HEK293 (cell line): ENCODE measurements around the gene MYRIP.

Source experiments
- CTCF ChIA-PET: fragments of 350-600 bp; formaldehyde crosslinking; extraction: SDS; loops from one replicate; lab custom pipeline; 2021; ENCODE audit warnings: antibody characterized with exemption; lab: Yijun Ruan, JAX
- POLR2A ChIA-PET: fragments of 300-600 bp; formaldehyde crosslinking; extraction: SDS; loops from one replicate; lab custom pipeline; 2020; ENCODE audit warnings: antibody characterized with exemption, inconsistent platforms; lab: Yijun Ruan, JAX
- H3K27ac ChIP-seq: fragments of 200-500 bp; sonication (Bioruptor generic); 2 replicates; pipeline ENCODE4 v1.5.1; 2014; ENCODE audit warnings: low read depth, low read length, control low read depth, inconsistent platforms; ENCODE audit errors: extremely low read depth
- H3K36me3 ChIP-seq, 2 experiments: fragments of 200-500 bp in 1 of 2; sonication (Bioruptor generic) in 1 of 2; 1 replicate in 1 of 2; 2 replicates in 1 of 2; pipeline ENCODE4 v1.5.1; 2014 to 2017; ENCODE audit warnings: inconsistent platforms in 2 of 2, low read length in 2 of 2; ENCODE audit not compliant: control insufficient read depth in 2 of 2, insufficient read depth in 1 of 2
- H3K4me1 ChIP-seq: fragments of 200-500 bp; sonication (Bioruptor generic); 2 replicates; pipeline ENCODE4 v1.5.1; 2014; ENCODE audit warnings: mild to moderate bottlenecking, low read length, inconsistent platforms; ENCODE audit not compliant: control insufficient read depth, insufficient read depth
- H3K4me3 ChIP-seq: 2 replicates; pipeline ENCODE4 v1.5.1; 2011; ENCODE audit warnings: low read depth, mild to moderate bottlenecking, control low read depth, low read length, moderate library complexity
- H3K9me3 ChIP-seq: fragments of 200-500 bp; sonication (Bioruptor generic); 2 replicates; pipeline ENCODE4 v1.5.1; 2014; ENCODE audit warnings: low read depth, low read length, inconsistent platforms; ENCODE audit not compliant: control insufficient read depth, insufficient read depth
- CTCF ChIP-seq: fragments of 450-650 bp; formaldehyde crosslinking; IDR thresholded peaks from 2 replicates; pipeline ENCODE4 v1.5.1; 2016; ENCODE audit warnings: missing biosample characterization, missing genetic modification characterization
- MYNN ChIP-seq: fragments of 450-650 bp; formaldehyde crosslinking; IDR thresholded peaks from 2 replicates; pipeline ENCODE4 v1.5.1; 2016; ENCODE audit warnings: missing biosample characterization, missing genetic modification characterization, borderline replicate concordance
- PRDM2 ChIP-seq: fragments of 450-650 bp; formaldehyde crosslinking; IDR thresholded peaks from 2 replicates; pipeline ENCODE4 v1.5.1; 2016; ENCODE audit warnings: missing biosample characterization, missing genetic modification characterization, borderline replicate concordance
- SETDB1 ChIP-seq: IDR thresholded peaks from one replicate; pipeline ENCODE4 v1.6.1; 2017; ENCODE audit warnings: mild to moderate bottlenecking, low read length, moderate library complexity, mixed read lengths; ENCODE audit not compliant: insufficient read length
- TRIM28 ChIP-seq: IDR thresholded peaks from 2 replicates; pipeline ENCODE4 v1.6.1; 2011; ENCODE audit warnings: low read length, control low read depth, borderline replicate concordance
- ZFP69B ChIP-seq: fragments of 450-650 bp; formaldehyde crosslinking; IDR thresholded peaks from 2 replicates; pipeline ENCODE4 v1.5.1; 2016; ENCODE audit warnings: missing biosample characterization, missing genetic modification characterization
- ZNF148 ChIP-seq: fragments of 450-650 bp; formaldehyde crosslinking; IDR thresholded peaks from 2 replicates; pipeline ENCODE4 v1.5.0; 2017; ENCODE audit warnings: missing biosample characterization, missing genetic modification characterization, borderline replicate concordance
- ZNF221 ChIP-seq: fragments of 450-650 bp; formaldehyde crosslinking; IDR thresholded peaks from 2 replicates; pipeline ENCODE4 v1.5.1; 2017; ENCODE audit warnings: missing biosample characterization, missing genetic modification characterization, borderline replicate concordance
- ZNF24 ChIP-seq: fragments of 450-650 bp; formaldehyde crosslinking; IDR thresholded peaks from 2 replicates; pipeline ENCODE4 v1.5.1; 2016; ENCODE audit warnings: missing biosample characterization, missing genetic modification characterization
- ZNF26 ChIP-seq: fragments of 450-650 bp; formaldehyde crosslinking; IDR thresholded peaks from 2 replicates; pipeline ENCODE4 v1.5.1; 2016; ENCODE audit warnings: missing biosample characterization, missing genetic modification characterization
- ZNF292 ChIP-seq: fragments of 450-650 bp; formaldehyde crosslinking; IDR thresholded peaks from 2 replicates; pipeline ENCODE4 v1.5.1; 2016; ENCODE audit warnings: low read depth, missing biosample characterization, missing genetic modification characterization, borderline replicate concordance
- ZNF354C ChIP-seq: fragments of 450-650 bp; formaldehyde crosslinking; IDR thresholded peaks from 2 replicates; pipeline ENCODE4 v1.5.1; 2016; ENCODE audit warnings: missing biosample characterization, missing genetic modification characterization, low read depth, borderline replicate concordance
- ZNF426 ChIP-seq: fragments of 450-650 bp; formaldehyde crosslinking; IDR thresholded peaks from 2 replicates; pipeline ENCODE4 v1.5.1; 2017; ENCODE audit warnings: missing biosample characterization, missing genetic modification characterization, mild to moderate bottlenecking, inconsistent platforms, moderate library complexity
- ZNF501 ChIP-seq: fragments of 450-650 bp; formaldehyde crosslinking; IDR thresholded peaks from 2 replicates; pipeline ENCODE4 v1.5.1; 2016; ENCODE audit warnings: missing biosample characterization, missing genetic modification characterization
- ZNF513 ChIP-seq: fragments of 450-650 bp; IDR thresholded peaks from 2 replicates; pipeline ENCODE4 v1.5.1; 2018; ENCODE audit warnings: missing biosample characterization, missing genetic modification characterization
- ZNF521 ChIP-seq: fragments of 450-650 bp; formaldehyde crosslinking; IDR thresholded peaks from 2 replicates; pipeline ENCODE4 v1.5.1; 2017; ENCODE audit warnings: missing biosample characterization, mild to moderate bottlenecking, missing genetic modification characterization
- ZNF530 ChIP-seq: fragments of 450-650 bp; formaldehyde crosslinking; IDR thresholded peaks from 2 replicates; pipeline ENCODE4 v1.5.1; 2016; ENCODE audit warnings: low read depth, missing biosample characterization, missing genetic modification characterization
- ZNF571 ChIP-seq: fragments of 450-650 bp; formaldehyde crosslinking; IDR thresholded peaks from 2 replicates; pipeline ENCODE4 v1.5.0; 2017; ENCODE audit warnings: missing biosample characterization, missing genetic modification characterization
- ZNF677 ChIP-seq: fragments of 450-650 bp; IDR thresholded peaks from 2 replicates; pipeline ENCODE4 v1.5.0; 2018; ENCODE audit warnings: missing biosample characterization, mild to moderate bottlenecking, missing genetic modification characterization, moderate library complexity
- ZSCAN30 ChIP-seq: fragments of 450-650 bp; IDR thresholded peaks from 2 replicates; pipeline ENCODE4 v1.5.1; 2018; ENCODE audit warnings: missing biosample characterization, mild to moderate bottlenecking, missing genetic modification characterization, moderate library complexity

MYRIP gene

GRCh38 chr3:40053663-40054062 lies 244.3 kb downstream of the MYRIP start (continued):
- TF ChIP-seq CTCF (no peak), ZNF530 (no peak), ZNF354C (tag by site-specific recombination) (no peak), ZNF221 (tag by site-specific recombination) (no peak), ZNF292 (tag by site-specific recombination) (no peak), ZNF426 (no peak)

- TF ChIP-seq ZFP69B (tag by site-specific recombination) = no peak
- no peak for TF ChIP-seq ZNF26 (tag by site-specific recombination)
- no peak for TF ChIP-seq TRIM28
- no peak for TF ChIP-seq MYNN (tag by site-specific recombination)
- no peak for TF ChIP-seq ZNF501
- TF ChIP-seq, all 188 proteins: peak for 0
- Histone ChIP-seq H3K36me3 (no peaks in the 10 kb centered on the region), H3K4me1 (no peaks in the 10 kb centered on the region), H3K27ac (no peak overlapping the region), H3K9me3 (no peaks in the 10 kb centered on the region), H3K4me3 (no peak overlapping the region)
- ChIA-PET CTCF (interaction anchor here (0.6 kb wide), 2 partner anchors 242 to 837 kb away, joined by 3 to 4 read pairs; no protein-coding TSS in a partner anchor), POLR2A (no interaction called here)
Observed at GRCh38 chr3:40054568-40055222, 245.3 kb downstream of the MYRIP start.

GRCh38 chr3:40055361-40055760 lies 246.0 kb downstream of the MYRIP start:
- Histone ChIP-seq H3K36me3 (no peaks in the 10 kb centered on the region), H3K9me3 (no peaks in the 10 kb centered on the region), H3K4me3 (no peak overlapping the region), H3K4me1 (no peaks in the 10 kb centered on the region), H3K27ac (no peak overlapping the region)
- POLR2A ChIA-PET = no interaction called here
- CTCF ChIA-PET = interaction anchor here (0.6 kb wide), 1 partner anchor 836 kb away, joined by 4 read pairs; no protein-coding TSS in a partner anchor
- TF ChIP-seq ZNF521 (tag by site-specific recombination) (no peak), ZNF24 (tag by site-specific recombination) (no peak), ZNF571 (tag by site-specific recombination) (no peak), ZNF513 (tag by site-specific recombination) (no peak), ZSCAN30 (no peak), SETDB1 (no peak), PRDM2 (tag by site-specific recombination) (no peak), ZNF677 (tag by site-specific recombination) (no peak), ZNF148 (tag by site-specific recombination) (no peak)
